ENCODE results near the gene RTN4R. TPM values are rescaled to one million over a fixed set of nuclear protein-coding genes. Genes with fewer than 3 reads are reported as not detected.

The RTN4R gene
- total RNA-seq, 1 experiment from 2014 or later: 19.0 TPM

GRCh38 chr22:20209761-20210250, 58.3 kb downstream of the RTN4R start:
- H3K27ac ChIP-seq (ENCODE audit: low read depth, low read length): peak overlapping the region; percentile 86; the same call in 1 of the 2 replicates
- H2AFZ ChIP-seq (ENCODE audit: low read depth, low read length, poor library complexity, severe bottlenecking): no peak overlapping the region
- no TSS peak for BruUV-seq (replicated peaks)
- no peaks in the 10 kb centered on the region for H3K9me2 ChIP-seq (ENCODE audit: insufficient read depth)
- ATAC-seq: no peak
- no peak for DNase-seq (ENCODE audit: low read depth, low spot score)
- no peak overlapping the region for H3K4me2 ChIP-seq (ENCODE audit: low read length)
- no peak overlapping the region for H3K4me3 ChIP-seq (replicated peaks in 1 of 2; ENCODE audit: low read depth in 1 of 2, low read length in 2 of 2)
- POLR2A ChIA-PET: interaction anchor here (0.6 kb wide), 2 partner anchors 11 to 12 kb away, joined by 3 read pairs; no protein-coding TSS in a partner anchor
- no peak for TF ChIP-seq SIN3A (IDR thresholded peaks at IDR 0.05; ENCODE audit: low read depth)
- TF ChIP-seq POLR2A (IDR thresholded peaks at IDR 0.05; ENCODE audit: borderline replicate concordance, extremely low read depth, insufficient read depth, insufficient read length): no peak
- no peak for TF ChIP-seq ZNF274 (IDR thresholded peaks at IDR 0.05; ENCODE audit: low read depth, low read length)
- no peak for TF ChIP-seq ZFX (IDR thresholded peaks at IDR 0.05)
- no peak for TF ChIP-seq TCF7L2 (IDR thresholded peaks at IDR 0.05; ENCODE audit: borderline replicate concordance, extremely low read depth, insufficient read depth, insufficient read length)
- intact Hi-C loops (cut with micrococcal nuclease): no loop called here
- H3K9me3 ChIP-seq (ENCODE audit: control insufficient read depth in 1 of 2, insufficient read depth in 1 of 2, low read depth in 1 of 2, low read length in 2 of 2): no peaks in the 10 kb centered on the region
- peaks cover 31 to 68% of the 10 kb centered on the region in 2 experiments for H3K4me1 ChIP-seq (ENCODE audit: control insufficient read depth in 1 of 2, insufficient read depth in 2 of 2, low read length in 2 of 2)
- no peaks in the 10 kb centered on the region for H3K36me3 ChIP-seq (ENCODE audit: control insufficient read depth in 1 of 2, insufficient read depth in 2 of 2, low read length in 2 of 2)
- RAD21 ChIA-PET (ENCODE audit: low non-redundant PET in 1 of 2, low total read pairs in 2 of 2, uncharacterized antibody in 2 of 2, unreplicated experiment in 2 of 2): interaction anchor here in 1 of 2 experiments (0.6 kb wide), 1 partner anchor 321 kb away, joined by 3 read pairs; no protein-coding TSS in a partner anchor
- H3K79me2 ChIP-seq (ENCODE audit: insufficient read depth, low read length): peaks cover 44% of the 10 kb centered on the region
- H3K9ac ChIP-seq (ENCODE audit: low read length): no peak overlapping the region
- CTCF ChIA-PET: no interaction called here
- H3K27me3 ChIP-seq (ENCODE audit: insufficient read depth, low read length): no peaks in the 10 kb centered on the region
- H4K20me1 ChIP-seq (ENCODE audit: insufficient read depth): no peaks in the 10 kb centered on the region

GRCh38 chr22:20208713-20209310, 59.3 kb downstream of the RTN4R start:
- Histone ChIP-seq H3K9me3 (ENCODE audit: control insufficient read depth in 1 of 2, insufficient read depth in 1 of 2, low read depth in 1 of 2, low read length in 2 of 2) (no peaks in the 10 kb centered on the region), H3K4me2 (ENCODE audit: low read length) (peak overlapping the region; percentile 90; the same call in 1 of the 2 replicates), H3K36me3 (ENCODE audit: control insufficient read depth in 1 of 2, insufficient read depth in 2 of 2, low read length in 2 of 2) (no peaks in the 10 kb centered on the region), H3K27me3 (ENCODE audit: insufficient read depth, low read length) (no peaks in the 10 kb centered on the region), H4K20me1 (ENCODE audit: insufficient read depth) (no peaks in the 10 kb centered on the region), H3K9ac (ENCODE audit: low read length) (no peak overlapping the region), H3K9me2 (ENCODE audit: insufficient read depth) (no peaks in the 10 kb centered on the region), H3K27ac (ENCODE audit: low read depth, low read length) (peak overlapping the region; percentile 31; the same call in 1 of the 2 replicates), H3K79me2 (ENCODE audit: insufficient read depth, low read length) (peaks cover 44% of the 10 kb centered on the region), H3K4me3 (replicated peaks in 1 of 2; ENCODE audit: low read depth in 1 of 2, low read length in 2 of 2) (no peak overlapping the region), H2AFZ (ENCODE audit: low read depth, low read length, poor library complexity, severe bottlenecking) (no peak overlapping the region), H3K4me1 (ENCODE audit: control insufficient read depth in 1 of 2, insufficient read depth in 2 of 2, low read length in 2 of 2) (peaks cover 39 to 78% of the 10 kb centered on the region in 2 experiments)
- CTCF ChIA-PET: no interaction called here
- POLR2A ChIA-PET: no interaction called here
- RAD21 ChIA-PET (ENCODE audit: low non-redundant PET in 1 of 2, low total read pairs in 2 of 2, uncharacterized antibody in 2 of 2, unreplicated experiment in 2 of 2): no interaction called here
- TF ChIP-seq REST (IDR thresholded peaks at IDR 0.05; ENCODE audit: low read depth) (no peak), JUND (IDR thresholded peaks at IDR 0.05) (no peak), SRF (IDR thresholded peaks at IDR 0.05; ENCODE audit: low read depth) (no peak), ATF3 (IDR thresholded peaks at IDR 0.05) (no peak)
- intact Hi-C loops (cut with micrococcal nuclease): no loop called here
- DNase-seq (ENCODE audit: low read depth, low spot score) (no peak), ATAC-seq (no peak)
- BruUV-seq (replicated peaks): no TSS peak

All from HCT116 (cell line).